K562 (cell line): ENCODE data around the gene P3H4. TPM values are rescaled to one million over a fixed set of nuclear protein-coding genes. Genes with fewer than 3 reads are reported as not detected.

Source experiments
- ADNP ChIP-seq: fragments of 200-800 bp; sonication (Bioruptor generic); IDR thresholded peaks from 2 replicates; pipeline ENCODE4 v1.6.1; 2016; ENCODE audit warnings: missing genetic modification characterization, missing compliant biosample characterization
- ATF1 ChIP-seq, 2 experiments: fragments of 450-650 bp in 1 of 2; IDR thresholded peaks; 2 replicates each; pipeline ENCODE4 v1.6.1; 2016; ENCODE audit warnings: missing compliant biosample characterization in 1 of 2, missing genetic modification characterization in 1 of 2
- CREB1 ChIP-seq, 2 experiments: sonication (generic) in 1 of 2; formaldehyde crosslinking in 1 of 2; IDR thresholded peaks; 2 replicates each; pipeline versions ENCODE4 v1.6.1 to v1.8.0; 2012 to 2022; ENCODE audit warnings: inconsistent platforms in 1 of 2, mild to moderate bottlenecking in 1 of 2, missing genetic modification reagents in 1 of 2, moderate library complexity in 1 of 2
- CXXC5 ChIP-seq: fragments of 250-450 bp; sonication (Bioruptor Pico); IDR thresholded peaks from 2 replicates; pipeline ENCODE4 v1.8.0; 2022; ENCODE audit warnings: inconsistent platforms, mild to moderate bottlenecking, moderate library complexity
- DNMT1 ChIP-seq: fragments of 450-650 bp; IDR thresholded peaks from 2 replicates; pipeline ENCODE4 v1.6.1; 2016; ENCODE audit warnings: antibody characterized with exemption, mild to moderate bottlenecking
- KDM4B ChIP-seq, 2 experiments: fragments of 450-650 bp in 1 of 2; sonication (generic) in 1 of 2; IDR thresholded peaks; 2 replicates each; pipeline ENCODE4 v1.6.1; 2016 to 2017; ENCODE audit warnings: borderline replicate concordance in 2 of 2, antibody characterized with exemption in 1 of 2, low read depth in 1 of 2, mild to moderate bottlenecking in 1 of 2
- MEF2D ChIP-seq: conservative IDR thresholded peaks from 2 replicates; pipeline ENCODE4 v1.6.1; 2016; ENCODE audit warnings: low read depth, missing genetic modification characterization, missing compliant biosample characterization
- MTA3 ChIP-seq: fragments of 450-650 bp; formaldehyde crosslinking; IDR thresholded peaks from 2 replicates; pipeline ENCODE4 v1.6.1; 2017; ENCODE audit warnings: mild to moderate bottlenecking, borderline replicate concordance
- PHB2 ChIP-seq: fragments of 450-650 bp; IDR thresholded peaks from 2 replicates; pipeline ENCODE4 v1.6.1; 2017; ENCODE audit warnings: low read depth
- RBM22 ChIP-seq: fragments of 200-400 bp; formaldehyde crosslinking; IDR thresholded peaks from 2 replicates; pipeline ENCODE4 v1.6.1; 2018; ENCODE audit warnings: low read length, low read depth; ENCODE audit not compliant: poor library complexity, severe bottlenecking
- TAF1 ChIP-seq: IDR thresholded peaks from 2 replicates; pipeline ENCODE4 v1.6.1; 2011; ENCODE audit warnings: mild to moderate bottlenecking, low read length, moderate library complexity; ENCODE audit not compliant: insufficient read depth, control insufficient read depth, severe bottlenecking; ENCODE audit errors: extremely low read depth
- ZBTB7A ChIP-seq: IDR thresholded peaks from 2 replicates; pipeline ENCODE4 v1.6.1; 2011; ENCODE audit warnings: low read depth, mild to moderate bottlenecking, low read length, moderate library complexity, borderline replicate concordance; ENCODE audit not compliant: control insufficient read depth
- ZNF232 ChIP-seq: sonication (generic); formaldehyde crosslinking; IDR thresholded peaks from 2 replicates; pipeline ENCODE4 v1.8.0; 2022; ENCODE audit warnings: mild to moderate bottlenecking, missing genetic modification reagents
- ZNF766 ChIP-seq: fragments of 200-800 bp; sonication (Bioruptor generic); conservative IDR thresholded peaks from 2 replicates; pipeline ENCODE4 v1.6.1; 2016; ENCODE audit warnings: missing genetic modification characterization, missing compliant biosample characterization
- polyA plus RNA-seq, 8 experiments: library from polyadenylated mRNA; depleted of rRNA in 4 of 8; stranded (reverse) in 5 of 8; unstranded in 3 of 8; fragments of >200 nt; fragmentation: Nextera tagmentation in 2 of 8; fragmentation: Illumina TruSeq in 1 of 8; extraction: Ambion mirVana in 2 of 8; extraction: Trizol in 1 of 8; gene quantifications; 2 replicates each; pipeline versions ENCODE4 v1.2.1 to v1.2.3, GENCODE V29; 2011 to 2014; ENCODE audit warnings: inconsistent platforms in 1 of 8, missing spikeins in 1 of 8
- total RNA-seq, 7 experiments: library from RNA; depleted of rRNA in 6 of 7; stranded (reverse); fragments of >200 nt in 6 of 7; fragmentation: Illumina TruSeq in 2 of 7; extraction: Trizol in 2 of 7; gene quantifications; 2 replicates each; pipeline versions ENCODE4 v1.2.1 to v1.2.3, GENCODE V29; 2011 to 2021; ENCODE audit warnings: low replicate concordance in 1 of 7
- TF ChIP-seq, protein P1 (sequence below), 2 experiments: fragments of 450-650 bp; formaldehyde crosslinking in 1 of 2; IDR thresholded peaks; 2 replicates each; pipeline versions ENCODE4 v1.4.0 to v1.6.1; 2014 to 2020; ENCODE audit warnings: mild to moderate bottlenecking in 2 of 2, borderline replicate concordance in 1 of 2, low read depth in 1 of 2
- TF ChIP-seq, protein P2 (sequence below), 2 experiments: fragments of 450-650 bp in 1 of 2; sonication (generic) in 1 of 2; formaldehyde crosslinking in 1 of 2; IDR thresholded peaks in 1 of 2; conservative IDR thresholded peaks in 1 of 2; 2 replicates each; pipeline versions ENCODE4 v1.6.1 to v1.8.1; 2016 to 2023; ENCODE audit warnings: mild to moderate bottlenecking in 2 of 2, moderate library complexity in 2 of 2, inconsistent platforms in 1 of 2, missing genetic modification reagents in 1 of 2

The P3H4 gene
- total and polyA plus RNA-seq, 9 of the 15 experiments (the other 6 are each of a cell fraction or from before 2014, with no cell fraction given) = 0.10 to 3.7 (median 1.0) TPM

DNA sequence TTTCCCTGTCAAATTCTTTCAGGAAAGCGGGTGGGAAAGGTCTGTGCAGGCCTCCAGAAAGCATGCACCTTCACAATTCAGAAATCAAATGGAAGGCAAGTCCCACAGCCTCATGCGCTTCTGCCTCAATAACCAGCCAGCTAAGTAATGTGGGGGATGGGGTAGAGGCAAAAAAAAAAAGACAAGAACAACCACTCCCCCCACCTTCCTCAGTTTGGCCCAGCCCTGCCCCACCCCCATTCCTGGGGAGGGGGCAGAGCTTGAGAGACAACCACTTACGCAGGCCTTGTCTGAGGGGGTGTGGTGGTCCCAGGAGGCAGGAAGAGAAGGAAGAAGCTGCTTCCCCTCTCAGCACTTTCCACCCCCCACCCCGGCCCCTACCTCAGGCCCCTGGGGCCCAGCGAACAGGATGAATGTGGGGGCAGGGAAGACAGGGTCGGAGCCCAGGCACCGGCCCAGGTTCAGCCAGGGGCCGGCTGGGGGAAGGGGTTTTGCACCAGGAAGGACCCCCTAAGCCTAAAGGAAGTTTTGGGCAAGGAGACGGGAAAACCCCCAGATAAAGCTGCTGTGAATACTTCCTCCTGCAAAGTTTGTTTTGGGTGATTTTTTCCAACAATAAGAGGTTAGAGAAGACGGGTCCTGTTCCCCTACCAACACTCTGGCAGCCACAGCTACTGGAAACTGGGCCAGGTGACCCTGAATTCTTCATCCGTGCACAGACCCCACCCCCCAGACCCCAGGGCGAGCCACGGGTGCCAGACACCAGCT lies 26.5 kb downstream of the P3H4 start (continued):
- TF ChIP-seq, protein P1, sequence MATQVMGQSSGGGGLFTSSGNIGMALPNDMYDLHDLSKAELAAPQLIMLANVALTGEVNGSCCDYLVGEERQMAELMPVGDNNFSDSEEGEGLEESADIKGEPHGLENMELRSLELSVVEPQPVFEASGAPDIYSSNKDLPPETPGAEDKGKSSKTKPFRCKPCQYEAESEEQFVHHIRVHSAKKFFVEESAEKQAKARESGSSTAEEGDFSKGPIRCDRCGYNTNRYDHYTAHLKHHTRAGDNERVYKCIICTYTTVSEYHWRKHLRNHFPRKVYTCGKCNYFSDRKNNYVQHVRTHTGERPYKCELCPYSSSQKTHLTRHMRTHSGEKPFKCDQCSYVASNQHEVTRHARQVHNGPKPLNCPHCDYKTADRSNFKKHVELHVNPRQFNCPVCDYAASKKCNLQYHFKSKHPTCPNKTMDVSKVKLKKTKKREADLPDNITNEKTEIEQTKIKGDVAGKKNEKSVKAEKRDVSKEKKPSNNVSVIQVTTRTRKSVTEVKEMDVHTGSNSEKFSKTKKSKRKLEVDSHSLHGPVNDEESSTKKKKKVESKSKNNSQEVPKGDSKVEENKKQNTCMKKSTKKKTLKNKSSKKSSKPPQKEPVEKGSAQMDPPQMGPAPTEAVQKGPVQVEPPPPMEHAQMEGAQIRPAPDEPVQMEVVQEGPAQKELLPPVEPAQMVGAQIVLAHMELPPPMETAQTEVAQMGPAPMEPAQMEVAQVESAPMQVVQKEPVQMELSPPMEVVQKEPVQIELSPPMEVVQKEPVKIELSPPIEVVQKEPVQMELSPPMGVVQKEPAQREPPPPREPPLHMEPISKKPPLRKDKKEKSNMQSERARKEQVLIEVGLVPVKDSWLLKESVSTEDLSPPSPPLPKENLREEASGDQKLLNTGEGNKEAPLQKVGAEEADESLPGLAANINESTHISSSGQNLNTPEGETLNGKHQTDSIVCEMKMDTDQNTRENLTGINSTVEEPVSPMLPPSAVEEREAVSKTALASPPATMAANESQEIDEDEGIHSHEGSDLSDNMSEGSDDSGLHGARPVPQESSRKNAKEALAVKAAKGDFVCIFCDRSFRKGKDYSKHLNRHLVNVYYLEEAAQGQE (IDR thresholded peaks at IDR 0.05; ENCODE audit: borderline replicate concordance) = no peak
- TF ChIP-seq, protein P1 (CRISPR knock-in tag; IDR thresholded peaks at IDR 0.05; ENCODE audit: low read depth) = no peak
- 0 out of 2 replicates have a peak, but pooled peaks have one; percentile 13 for TF ChIP-seq MTA3
- peak in 1 of 2 experiments; percentile 39; a peak in 1 of 4 replicates for TF ChIP-seq KDM4B (IDR thresholded peaks at IDR 0.05; ENCODE audit: borderline replicate concordance in 2 of 2, low read depth in 1 of 2)
- peak; percentile 60 for TF ChIP-seq TAF1
- TF ChIP-seq ATF1 (CRISPR knock-in tag; IDR thresholded peaks at IDR 0.05) = no peak
- no peak for TF ChIP-seq ATF1 (tag; IDR thresholded peaks at IDR 0.05)
- TF ChIP-seq, protein P2, sequence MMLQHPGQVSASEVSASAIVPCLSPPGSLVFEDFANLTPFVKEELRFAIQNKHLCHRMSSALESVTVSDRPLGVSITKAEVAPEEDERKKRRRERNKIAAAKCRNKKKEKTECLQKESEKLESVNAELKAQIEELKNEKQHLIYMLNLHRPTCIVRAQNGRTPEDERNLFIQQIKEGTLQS (IDR thresholded peaks at IDR 0.05) = no peak
- TF ChIP-seq, protein P2 (CRISPR knock-in tag; conservative IDR thresholded peaks at IDR 0.05) = no peak
- TF ChIP-seq DNMT1 = no peak
- TF ChIP-seq CXXC5 (CRISPR knock-in tag) = no peak
- no peak for TF ChIP-seq CREB1 (IDR thresholded peaks at IDR 0.05)
- no peak for TF ChIP-seq CREB1 (CRISPR knock-in tag; IDR thresholded peaks at IDR 0.05)
- TF ChIP-seq MEF2D = no peak
- TF ChIP-seq ADNP (tag) = no peak
- TF ChIP-seq ZNF766 (CRISPR knock-in tag) = no peak
- TF ChIP-seq ZNF232 (CRISPR knock-in tag) = no peak
- no peak for TF ChIP-seq RBM22
- TF ChIP-seq PHB2 = no peak
- TF ChIP-seq ZBTB7A = peak; percentile 81
